HCT116 (cell line): ENCODE results near the gene LENG9. TPM values are rescaled to one million over a fixed set of nuclear protein-coding genes. Genes with fewer than 3 reads are reported as not detected.

Experiments
- ATAC-seq: fragments of 200-7000 bp; cut with Tn5 transposase; 2 replicates; pipeline ENCODE4 v1.9.1; 2020; ENCODE audit warnings: mild to moderate bottlenecking, moderate library complexity
- BruUV-seq: library from RNA; stranded (reverse); fragments of 400-500 nt; replicated peaks from 2 replicates; lab custom pipeline; 2021; lab: Mats Ljungman, UMichigan
- CTCF ChIA-PET: fragments of 300-600 bp; sonication (Branson Sonifier 250); formaldehyde crosslinking; loops from one replicate; lab custom pipeline; 2021; ENCODE audit warnings: antibody characterized with exemption; lab: Charles Lee
- POLR2A ChIA-PET: fragments of 300-600, 350-600 bp; sonication (Branson Sonifier 250); formaldehyde crosslinking; loops from one replicate; lab custom pipeline; 2021; ENCODE audit warnings: antibody characterized with exemption; lab: Charles Lee
- RAD21 ChIA-PET, 2 experiments: fragments of 300-600 bp; sonication (Branson Sonifier 250); formaldehyde crosslinking; loops; one replicate each; lab custom pipeline; 2023; ENCODE audit warnings: low total read pairs in 2 of 2; ENCODE audit not compliant: uncharacterized antibody in 2 of 2, unreplicated experiment in 2 of 2, low non-redundant PET in 1 of 2; lab: Charles Lee
- DNase-seq: peaks from one replicate; pipeline ENCODE4 v3.0.0-alpha.2; 2010; ENCODE audit warnings: low read depth, low spot score
- H2AFZ ChIP-seq: fragments of 200-600 bp; shearing (Covaris generic), sonication (generic); 2 replicates; pipeline ENCODE4 v1.6.1; 2017; ENCODE audit warnings: low read depth, mixed run types, mixed read lengths, antibody characterized with exemption, low read length; ENCODE audit not compliant: poor library complexity, severe bottlenecking
- H3K27ac ChIP-seq: 2 replicates; pipeline ENCODE4 v1.5.1; 2012; ENCODE audit warnings: low read depth, low read length
- H3K27me3 ChIP-seq: fragments of 200-600 bp; sonication (generic); 2 replicates; pipeline ENCODE4 v1.6.1; 2016; ENCODE audit warnings: mixed run types, low read length, mixed read lengths; ENCODE audit not compliant: insufficient read depth
- H3K36me3 ChIP-seq, 2 experiments: fragments of 200-500 bp in 1 of 2; fragments of 200-600 bp in 1 of 2; sonication (Bioruptor generic) in 1 of 2; sonication (generic) in 1 of 2; 2 replicates each; pipeline versions ENCODE4 v1.5.1 to v1.6.1; 2014 to 2016; ENCODE audit warnings: low read length in 2 of 2, inconsistent platforms in 1 of 2, mixed read lengths in 1 of 2, mixed run types in 1 of 2; ENCODE audit not compliant: insufficient read depth in 2 of 2, control insufficient read depth in 1 of 2
- H3K4me1 ChIP-seq, 2 experiments: fragments of 200-600 bp in 1 of 2; sonication (generic) in 1 of 2; 2 replicates each; pipeline versions ENCODE4 v1.5.1 to v1.6.1; 2012 to 2017; ENCODE audit warnings: low read length in 2 of 2, inconsistent platforms in 1 of 2, mild to moderate bottlenecking in 1 of 2, mixed read lengths in 1 of 2, mixed run types in 1 of 2, moderate library complexity in 1 of 2; ENCODE audit not compliant: insufficient read depth in 2 of 2, control insufficient read depth in 1 of 2
- H3K4me2 ChIP-seq: fragments of 200-600 bp; sonication (generic); 2 replicates; pipeline ENCODE4 v1.6.1; 2017; ENCODE audit warnings: mixed run types, low read length, mixed read lengths
- H3K4me3 ChIP-seq, 2 experiments: fragments of 200-600 bp in 1 of 2; sonication (generic) in 1 of 2; replicated peaks in 1 of 2; 2 replicates each; pipeline ENCODE4 v1.5.1; 2011 to 2016; ENCODE audit warnings: low read length in 2 of 2, control low read depth in 1 of 2, low read depth in 1 of 2, mild to moderate bottlenecking in 1 of 2, mixed read lengths in 1 of 2, mixed run types in 1 of 2
- H3K79me2 ChIP-seq: fragments of 200-600 bp; sonication (generic); 2 replicates; pipeline ENCODE4 v1.6.1; 2017; ENCODE audit warnings: mild to moderate bottlenecking, mixed run types, low read length, moderate library complexity, mixed read lengths; ENCODE audit not compliant: insufficient read depth
- H3K9ac ChIP-seq: fragments of 200-600 bp; sonication (generic); 2 replicates; pipeline ENCODE4 v1.6.1; 2016; ENCODE audit warnings: low read length, mixed read lengths
- H3K9me2 ChIP-seq: fragments of 200-600 bp; sonication (generic), shearing (Covaris generic); 2 replicates; pipeline ENCODE4 v1.6.1; 2017; ENCODE audit warnings: mixed run types, mild to moderate bottlenecking, moderate library complexity; ENCODE audit not compliant: insufficient read depth
- H3K9me3 ChIP-seq, 2 experiments: fragments of 200-500 bp in 1 of 2; fragments of 200-600 bp in 1 of 2; sonication (Bioruptor generic) in 1 of 2; sonication (generic) in 1 of 2; 2 replicates each; pipeline ENCODE4 v1.6.1; 2014 to 2017; ENCODE audit warnings: low read length in 2 of 2, mixed read lengths in 2 of 2, inconsistent platforms in 1 of 2, low read depth in 1 of 2, mild to moderate bottlenecking in 1 of 2, mixed run types in 1 of 2, moderate library complexity in 1 of 2; ENCODE audit not compliant: control insufficient read depth in 1 of 2, insufficient read depth in 1 of 2
- H4K20me1 ChIP-seq: fragments of 200-600 bp; sonication (generic), shearing (Covaris generic); 2 replicates; pipeline ENCODE4 v1.6.1; 2017; ENCODE audit warnings: mixed run types, mild to moderate bottlenecking, moderate library complexity; ENCODE audit not compliant: insufficient read depth
- CBX3 ChIP-seq: IDR thresholded peaks from 2 replicates; pipeline ENCODE4 v1.6.1; 2012; ENCODE audit warnings: low read depth
- CEBPB ChIP-seq: IDR thresholded peaks from 2 replicates; pipeline ENCODE4 v1.6.1; 2012; ENCODE audit warnings: low read depth
- ELF1 ChIP-seq: IDR thresholded peaks from 2 replicates; pipeline ENCODE4 v1.6.1; 2012; ENCODE audit warnings: low read depth, borderline replicate concordance
- EZH2 ChIP-seq: fragments of 200-600 bp; sonication (generic); IDR thresholded peaks from 2 replicates; pipeline ENCODE4 v1.6.1; 2017; ENCODE audit warnings: antibody characterized with exemption, mixed run types
- JUND ChIP-seq: IDR thresholded peaks from 2 replicates; pipeline ENCODE4 v1.6.1; 2012
- MAX ChIP-seq: IDR thresholded peaks from 2 replicates; pipeline ENCODE4 v1.6.1; 2012
- RAD21 ChIP-seq: IDR thresholded peaks from 2 replicates; pipeline ENCODE4 v1.6.1; 2012; ENCODE audit warnings: low read depth, mild to moderate bottlenecking
- SIN3A ChIP-seq: IDR thresholded peaks from 2 replicates; pipeline ENCODE4 v1.6.1; 2012; ENCODE audit warnings: low read depth
- SP1 ChIP-seq: IDR thresholded peaks from 2 replicates; pipeline ENCODE4 v1.6.1; 2012; ENCODE audit warnings: low read depth
- SRF ChIP-seq: IDR thresholded peaks from 2 replicates; pipeline ENCODE4 v1.6.1; 2012; ENCODE audit warnings: low read depth
- ZNF274 ChIP-seq: fragments of 200-500 bp; sonication (Bioruptor generic); IDR thresholded peaks from 2 replicates; pipeline ENCODE4 v1.6.1; 2014; ENCODE audit warnings: mild to moderate bottlenecking, low read depth, low read length, inconsistent platforms
- intact Hi-C: fragments of 100-400 bp; cut with micrococcal nuclease; formaldehyde crosslinking; loops from 2 replicates; pipeline ENCODE4 v1.10.0; 2022
- total RNA-seq: library from RNA; stranded (reverse); gene quantifications from one replicate; pipeline ENCODE4 v1.2.1, GENCODE V29; 2021; ENCODE audit not compliant: unreplicated experiment
- TF ChIP-seq, protein P1 (sequence below), 3 experiments: fragments of 200-600 bp in 1 of 3; sonication (generic) in 1 of 3; IDR thresholded peaks in 2 of 3; conservative IDR thresholded peaks in 1 of 3; 2 replicates each; pipeline ENCODE4 v1.5.1; 2012 to 2017; ENCODE audit warnings: low read depth in 2 of 3, low read length in 2 of 3, antibody characterized with exemption in 1 of 3, borderline replicate concordance in 1 of 3, control low read depth in 1 of 3, mild to moderate bottlenecking in 1 of 3, mixed read lengths in 1 of 3, mixed run types in 1 of 3, moderate library complexity in 1 of 3; ENCODE audit not compliant: insufficient read depth in 1 of 3
- TF ChIP-seq, protein P2 (sequence below): IDR thresholded peaks from 2 replicates; pipeline ENCODE4 v1.6.1; 2011; ENCODE audit warnings: mild to moderate bottlenecking, low read length, moderate library complexity; ENCODE audit not compliant: insufficient replicate concordance; ENCODE audit errors: extremely low read depth
- TF ChIP-seq, protein P3 (sequence below): IDR thresholded peaks from 2 replicates; pipeline ENCODE4 v1.6.1; 2012

The LENG9 gene
- total RNA-seq, 1 experiment from 2014 or later = 9.0 TPM

DNA sequence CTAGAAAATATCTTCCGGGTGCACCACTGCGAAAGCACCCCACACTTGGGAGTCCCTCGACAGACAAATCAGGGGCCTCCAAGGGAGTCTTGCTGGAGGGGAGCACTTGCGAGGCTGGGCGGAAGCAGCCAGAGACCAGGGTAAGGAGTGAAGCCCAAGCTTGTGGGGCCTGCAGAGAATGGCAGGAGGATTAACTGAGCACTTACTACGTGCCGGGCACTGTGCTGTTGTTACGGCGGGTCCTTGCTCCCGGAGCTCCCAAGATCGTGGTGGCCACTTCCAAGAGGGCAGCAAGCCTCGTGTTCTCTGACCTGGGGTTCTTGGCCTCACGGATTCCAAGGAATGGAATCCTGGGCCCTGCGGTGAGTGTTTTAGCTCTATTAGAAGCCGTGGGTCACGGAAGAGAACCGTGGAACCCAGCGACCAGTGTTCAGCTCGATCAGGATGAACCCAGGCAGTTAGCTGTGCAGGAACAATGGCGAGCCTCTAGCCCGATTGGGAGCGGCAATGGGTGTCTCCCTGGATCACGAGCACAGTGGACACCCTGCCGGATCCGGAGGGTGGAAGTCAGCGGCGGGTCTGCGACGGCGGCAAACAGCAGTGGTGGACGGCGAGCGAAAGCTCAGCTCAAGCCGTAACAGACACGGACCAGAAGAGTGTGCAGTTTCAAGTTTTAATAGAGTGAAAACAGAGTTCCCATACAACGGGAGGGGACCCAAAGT is 38.8 kb downstream of the LENG9 start (continued):
- TF ChIP-seq, protein P1, sequence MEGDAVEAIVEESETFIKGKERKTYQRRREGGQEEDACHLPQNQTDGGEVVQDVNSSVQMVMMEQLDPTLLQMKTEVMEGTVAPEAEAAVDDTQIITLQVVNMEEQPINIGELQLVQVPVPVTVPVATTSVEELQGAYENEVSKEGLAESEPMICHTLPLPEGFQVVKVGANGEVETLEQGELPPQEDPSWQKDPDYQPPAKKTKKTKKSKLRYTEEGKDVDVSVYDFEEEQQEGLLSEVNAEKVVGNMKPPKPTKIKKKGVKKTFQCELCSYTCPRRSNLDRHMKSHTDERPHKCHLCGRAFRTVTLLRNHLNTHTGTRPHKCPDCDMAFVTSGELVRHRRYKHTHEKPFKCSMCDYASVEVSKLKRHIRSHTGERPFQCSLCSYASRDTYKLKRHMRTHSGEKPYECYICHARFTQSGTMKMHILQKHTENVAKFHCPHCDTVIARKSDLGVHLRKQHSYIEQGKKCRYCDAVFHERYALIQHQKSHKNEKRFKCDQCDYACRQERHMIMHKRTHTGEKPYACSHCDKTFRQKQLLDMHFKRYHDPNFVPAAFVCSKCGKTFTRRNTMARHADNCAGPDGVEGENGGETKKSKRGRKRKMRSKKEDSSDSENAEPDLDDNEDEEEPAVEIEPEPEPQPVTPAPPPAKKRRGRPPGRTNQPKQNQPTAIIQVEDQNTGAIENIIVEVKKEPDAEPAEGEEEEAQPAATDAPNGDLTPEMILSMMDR (IDR thresholded peaks at IDR 0.05 in 2 of 3, conservative IDR thresholded peaks at IDR 0.05 in 1 of 3; ENCODE audit: borderline replicate concordance in 1 of 3, insufficient read depth in 1 of 3, low read depth in 2 of 3, low read length in 2 of 3) = no peak
- TF ChIP-seq EZH2 = no peak

DNA sequence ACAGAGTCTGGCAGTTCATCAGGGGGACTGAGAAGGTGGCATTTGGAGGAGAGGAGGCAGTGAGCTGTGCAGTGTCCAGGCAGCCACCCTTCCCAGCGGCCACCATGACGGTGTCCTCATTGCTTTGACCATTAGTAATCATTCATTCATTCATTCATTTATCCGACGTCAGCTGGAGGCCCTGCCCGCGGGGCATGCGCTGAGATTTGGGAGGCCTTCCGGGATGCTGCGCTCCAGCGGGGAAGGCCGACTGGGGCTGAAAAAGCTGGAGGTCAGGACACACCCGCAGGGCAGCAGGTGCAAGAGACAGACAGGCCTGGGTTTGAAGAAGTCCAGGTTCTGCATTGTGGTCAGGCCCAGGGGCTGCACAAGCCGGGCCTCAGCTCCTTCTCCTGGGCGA is 39.4 kb downstream of the LENG9 start:
- Histone ChIP-seq H4K20me1 (no peaks in the 10 kb centered on the region), H3K27ac (no peak overlapping the region), H3K79me2 (no peaks in the 10 kb centered on the region), H3K9me3 (no peaks in the 10 kb centered on the region), H3K9me2 (no peaks in the 10 kb centered on the region), H3K27me3 (no peaks in the 10 kb centered on the region), H3K4me2 (no peak overlapping the region), H3K4me3 (no peak overlapping the region), H2AFZ (no peak overlapping the region), H3K4me1 (peaks cover 0 to 8% of the 10 kb centered on the region in 2 experiments; a peak in 1 of 4 replicates), H3K9ac (no peak overlapping the region), H3K36me3 (no peaks in the 10 kb centered on the region)
- intact Hi-C loops = no loop called here
- CTCF ChIA-PET = interaction anchor here (1.3 kb wide), 1 partner anchor 16 kb away, joined by 5 read pairs; no protein-coding TSS in a partner anchor
- no TSS peak for BruUV-seq
- TF ChIP-seq, protein P2, sequence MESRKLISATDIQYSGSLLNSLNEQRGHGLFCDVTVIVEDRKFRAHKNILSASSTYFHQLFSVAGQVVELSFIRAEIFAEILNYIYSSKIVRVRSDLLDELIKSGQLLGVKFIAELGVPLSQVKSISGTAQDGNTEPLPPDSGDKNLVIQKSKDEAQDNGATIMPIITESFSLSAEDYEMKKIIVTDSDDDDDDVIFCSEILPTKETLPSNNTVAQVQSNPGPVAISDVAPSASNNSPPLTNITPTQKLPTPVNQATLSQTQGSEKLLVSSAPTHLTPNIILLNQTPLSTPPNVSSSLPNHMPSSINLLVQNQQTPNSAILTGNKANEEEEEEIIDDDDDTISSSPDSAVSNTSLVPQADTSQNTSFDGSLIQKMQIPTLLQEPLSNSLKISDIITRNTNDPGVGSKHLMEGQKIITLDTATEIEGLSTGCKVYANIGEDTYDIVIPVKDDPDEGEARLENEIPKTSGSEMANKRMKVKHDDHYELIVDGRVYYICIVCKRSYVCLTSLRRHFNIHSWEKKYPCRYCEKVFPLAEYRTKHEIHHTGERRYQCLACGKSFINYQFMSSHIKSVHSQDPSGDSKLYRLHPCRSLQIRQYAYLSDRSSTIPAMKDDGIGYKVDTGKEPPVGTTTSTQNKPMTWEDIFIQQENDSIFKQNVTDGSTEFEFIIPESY = no peak
- no peak for TF ChIP-seq ELF1
- no peak for TF ChIP-seq RAD21
- TF ChIP-seq EZH2 = no peak
- TF ChIP-seq CBX3 = no peak
- no peak for TF ChIP-seq SIN3A
- no peak for TF ChIP-seq CEBPB
- TF ChIP-seq SRF = no peak
- TF ChIP-seq, protein P3, sequence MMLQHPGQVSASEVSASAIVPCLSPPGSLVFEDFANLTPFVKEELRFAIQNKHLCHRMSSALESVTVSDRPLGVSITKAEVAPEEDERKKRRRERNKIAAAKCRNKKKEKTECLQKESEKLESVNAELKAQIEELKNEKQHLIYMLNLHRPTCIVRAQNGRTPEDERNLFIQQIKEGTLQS = no peak
- TF ChIP-seq MAX = no peak
- no peak for TF ChIP-seq SP1
- no peak for TF ChIP-seq JUND
- no peak for TF ChIP-seq ZNF274
- POLR2A ChIA-PET = no interaction called here
- no peak for DNase-seq
- RAD21 ChIA-PET = no interaction called here
- no peak for ATAC-seq
